ENCODE data around the gene LIPA.

The LIPA gene

DNA sequence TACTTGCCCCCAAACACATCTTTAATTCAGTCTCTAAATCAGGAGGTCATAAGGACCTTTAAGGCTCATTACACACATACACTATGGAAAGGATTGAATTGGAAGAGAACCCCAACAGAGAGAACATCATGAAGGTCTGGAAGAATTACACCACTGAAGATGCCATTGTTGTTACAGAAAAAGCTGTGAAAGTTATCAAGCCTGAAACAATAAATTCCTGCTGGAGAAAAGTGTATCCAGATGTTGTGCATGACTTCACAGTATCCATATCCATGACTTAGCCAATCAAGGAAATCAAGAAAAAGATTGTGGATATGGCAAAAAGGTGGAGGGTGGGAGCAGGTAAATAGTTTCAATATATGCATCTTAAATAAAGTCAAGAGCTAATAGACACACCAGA is 13.7 kb downstream of the LIPA start:
- no peak overlapping the region for H3K27ac ChIP-seq
- ChIA-PET POLR2A (ENCODE audit: low non-redundant PET) (no interaction called here), CTCF (no interaction called here)
- TF ChIP-seq, protein P1, sequence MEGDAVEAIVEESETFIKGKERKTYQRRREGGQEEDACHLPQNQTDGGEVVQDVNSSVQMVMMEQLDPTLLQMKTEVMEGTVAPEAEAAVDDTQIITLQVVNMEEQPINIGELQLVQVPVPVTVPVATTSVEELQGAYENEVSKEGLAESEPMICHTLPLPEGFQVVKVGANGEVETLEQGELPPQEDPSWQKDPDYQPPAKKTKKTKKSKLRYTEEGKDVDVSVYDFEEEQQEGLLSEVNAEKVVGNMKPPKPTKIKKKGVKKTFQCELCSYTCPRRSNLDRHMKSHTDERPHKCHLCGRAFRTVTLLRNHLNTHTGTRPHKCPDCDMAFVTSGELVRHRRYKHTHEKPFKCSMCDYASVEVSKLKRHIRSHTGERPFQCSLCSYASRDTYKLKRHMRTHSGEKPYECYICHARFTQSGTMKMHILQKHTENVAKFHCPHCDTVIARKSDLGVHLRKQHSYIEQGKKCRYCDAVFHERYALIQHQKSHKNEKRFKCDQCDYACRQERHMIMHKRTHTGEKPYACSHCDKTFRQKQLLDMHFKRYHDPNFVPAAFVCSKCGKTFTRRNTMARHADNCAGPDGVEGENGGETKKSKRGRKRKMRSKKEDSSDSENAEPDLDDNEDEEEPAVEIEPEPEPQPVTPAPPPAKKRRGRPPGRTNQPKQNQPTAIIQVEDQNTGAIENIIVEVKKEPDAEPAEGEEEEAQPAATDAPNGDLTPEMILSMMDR (conservative IDR thresholded peaks at IDR 0.05; ENCODE audit: low read depth): no peak
- no peak for DNase-seq (ENCODE audit: low spot score)

DNA sequence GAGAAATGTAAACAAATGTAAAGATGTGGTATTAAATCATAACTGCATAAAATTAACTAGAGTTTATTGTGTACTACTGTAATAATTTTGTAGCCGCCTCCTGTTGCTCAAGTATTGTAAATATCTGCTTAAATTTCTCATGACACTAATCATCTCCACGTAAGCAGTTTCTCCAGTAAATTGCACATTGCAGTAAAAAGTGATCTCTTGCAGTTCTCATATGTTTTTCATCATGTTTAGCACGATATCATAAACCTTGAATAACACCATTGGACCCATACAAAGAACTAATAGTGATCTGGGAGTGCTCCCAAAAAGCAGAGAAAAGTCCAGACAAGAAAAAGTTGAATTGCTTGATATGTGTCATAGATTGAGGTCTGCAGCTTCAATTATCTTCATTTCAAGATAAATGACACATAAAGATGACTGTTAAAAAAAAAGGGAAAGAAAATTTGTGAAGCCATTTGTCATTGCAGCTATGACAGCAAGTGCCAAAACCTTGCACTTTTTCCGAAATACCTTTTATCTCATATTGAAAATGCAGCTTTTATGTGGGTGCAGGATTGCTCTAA is 15.3 kb downstream of the LIPA start:
- TF ChIP-seq, protein P1 (conservative IDR thresholded peaks at IDR 0.05; ENCODE audit: low read depth): no peak
- ChIA-PET POLR2A (ENCODE audit: low non-redundant PET) (no interaction called here), CTCF (no interaction called here)

DNA sequence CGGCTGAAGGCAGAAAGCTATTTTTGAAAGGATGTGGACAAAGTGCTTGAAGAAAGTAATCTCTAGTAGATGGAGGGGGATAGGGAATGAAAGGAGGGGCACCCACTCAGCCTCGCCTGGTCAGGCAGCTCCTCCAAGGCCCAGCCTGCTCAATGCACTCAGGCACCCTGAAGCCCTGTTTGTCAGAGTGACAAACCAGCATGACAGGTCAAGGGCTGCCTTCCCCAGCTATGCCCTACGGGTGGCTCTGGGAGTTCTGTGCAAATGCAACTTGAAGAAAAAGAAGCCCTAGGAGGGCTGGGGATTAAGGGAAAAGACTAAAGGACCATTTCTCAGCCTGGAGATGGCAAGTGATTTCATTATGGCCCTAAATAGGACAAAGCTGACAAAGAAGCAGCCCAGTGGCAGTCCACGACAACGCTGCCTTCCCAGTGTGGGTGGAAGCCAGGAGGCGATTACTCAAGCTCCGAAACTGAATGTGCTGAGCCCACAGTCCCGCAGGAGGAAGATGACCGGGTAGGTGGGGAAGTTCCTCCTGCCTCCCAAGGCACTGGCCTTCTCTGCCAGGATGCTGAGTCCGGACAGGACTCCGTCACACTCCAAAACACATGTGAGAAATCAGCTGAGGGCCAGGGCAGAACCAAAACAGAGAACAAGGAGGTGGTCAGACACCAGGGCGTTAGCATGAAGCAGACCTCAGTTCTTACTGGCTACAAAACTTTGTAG is 16.3 kb downstream of the LIPA start:
- H3K27ac ChIP-seq: no peak overlapping the region
- TF ChIP-seq, protein P1 (conservative IDR thresholded peaks at IDR 0.05; ENCODE audit: low read depth): no peak
- POLR2A ChIA-PET (ENCODE audit: low non-redundant PET): interaction anchor here (0.6 kb wide), 1 partner anchor 159 kb away, joined by 3 read pairs; no protein-coding TSS in a partner anchor
- no peak for DNase-seq (ENCODE audit: low spot score)
- CTCF ChIA-PET: interaction anchor here (0.6 to 1.4 kb wide), 3 partner anchors 18 to 186 kb away, joined by 3 to 4 read pairs (median 4); no protein-coding TSS in a partner anchor

More for the DNA sequence above, 15.3 kb downstream of the LIPA start:
- H3K27ac ChIP-seq: no peak overlapping the region
- no peak for DNase-seq (ENCODE audit: low spot score)

DNA sequence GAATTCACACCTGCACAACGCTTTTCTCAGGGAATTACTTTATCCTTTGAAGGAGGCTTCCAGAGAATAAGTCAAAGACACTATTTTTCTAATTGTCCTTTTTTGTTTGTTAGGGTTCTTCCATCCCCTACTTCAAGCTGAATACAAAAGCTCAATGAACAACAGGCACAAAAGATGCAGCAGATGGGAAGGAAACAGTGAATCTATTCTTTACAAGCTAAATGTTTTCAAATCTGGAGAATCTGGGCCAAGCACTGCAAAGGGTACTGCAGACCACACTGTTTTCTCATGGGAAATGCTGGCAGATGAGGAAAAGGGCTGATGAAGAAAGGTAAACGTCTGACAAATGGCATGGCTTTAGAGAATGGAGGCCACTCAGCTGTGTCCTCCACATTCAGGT is 18.5 kb downstream of the LIPA start:
- no peak overlapping the region for H3K27ac ChIP-seq
- POLR2A ChIA-PET (ENCODE audit: low non-redundant PET): no interaction called here
- DNase-seq (ENCODE audit: low spot score): no peak
- TF ChIP-seq, protein P1 (conservative IDR thresholded peaks at IDR 0.05; ENCODE audit: low read depth): no peak
- CTCF ChIA-PET: interaction anchor here (0.6 to 0.9 kb wide), 3 partner anchors 16 to 1630 kb away, joined by 3 to 4 read pairs (median 4); no protein-coding TSS in a partner anchor

DNA sequence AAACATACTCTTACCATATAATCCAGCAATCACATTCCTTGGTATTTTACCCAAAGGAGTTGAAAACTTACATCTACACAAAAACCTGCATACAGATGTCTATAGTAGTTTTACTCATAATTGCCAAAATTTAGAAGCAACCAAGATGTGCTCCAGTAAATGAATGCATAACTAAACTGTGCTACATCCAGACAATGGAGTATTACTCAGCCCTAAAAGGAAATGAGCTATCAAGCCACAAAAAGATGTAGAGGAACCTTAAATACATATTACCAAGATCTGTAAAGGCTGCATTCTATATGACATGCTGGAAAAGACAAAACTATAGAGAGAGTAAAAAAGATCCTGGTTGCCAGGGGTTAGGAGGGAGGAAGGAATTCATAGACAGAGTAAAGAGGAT is 22.6 kb downstream of the LIPA start:
- no peak overlapping the region for H3K27ac ChIP-seq
- CTCF ChIA-PET: no interaction called here
- no peak for DNase-seq (ENCODE audit: low spot score)
- POLR2A ChIA-PET (ENCODE audit: low non-redundant PET): no interaction called here
- TF ChIP-seq, protein P1 (conservative IDR thresholded peaks at IDR 0.05; ENCODE audit: low read depth): no peak

DNA sequence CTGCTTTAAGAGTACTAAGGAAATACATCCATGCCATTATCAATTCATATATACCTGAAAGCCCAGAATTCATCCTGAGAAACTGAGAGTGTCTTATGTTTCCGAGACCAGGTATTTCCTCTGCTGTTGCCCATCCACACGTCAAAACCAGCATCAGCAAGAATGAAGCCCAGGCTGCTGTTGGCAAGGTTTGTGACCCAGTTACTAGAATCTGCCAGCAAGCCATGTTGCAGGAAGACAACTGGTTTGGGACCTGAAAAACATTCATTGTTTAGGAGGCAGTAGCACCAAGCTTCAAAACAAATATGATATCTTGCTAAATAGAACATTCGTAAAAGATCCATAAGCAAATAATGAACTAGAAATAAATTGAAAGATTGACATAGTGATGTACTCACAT is 23.4 kb downstream of the LIPA start:
- no peak overlapping the region for H3K27ac ChIP-seq
- ChIA-PET POLR2A (ENCODE audit: low non-redundant PET) (no interaction called here), CTCF (no interaction called here)
- DNase-seq (ENCODE audit: low spot score): no peak
- TF ChIP-seq, protein P1 (conservative IDR thresholded peaks at IDR 0.05; ENCODE audit: low read depth): no peak

Measured in RWPE1 (cell line).